MCF 10A (cell line): ENCODE measurements around the gene EFCAB14. TPM values are rescaled to one million over a fixed set of nuclear protein-coding genes. Genes with fewer than 3 reads are reported as not detected.

Source experiments
- Bru-seq: library from RNA; stranded (reverse); fragments of 400-500 nt; gene quantifications from one replicate; lab custom pipeline; 2021; lab: Mats Ljungman, UMichigan
- BruChase-seq, 2 experiments: library from RNA; stranded (reverse); fragments of 400-500 nt; gene quantifications; one replicate each; lab custom pipeline; 2021; lab: Mats Ljungman, UMichigan
- BruUV-seq: library from RNA; stranded (reverse); fragments of 400-500 nt; replicated peaks from 2 replicates; lab custom pipeline; 2021; lab: Mats Ljungman, UMichigan
- CTCF ChIA-PET: fragments of 300-600 bp; sonication (Branson Sonifier 250); formaldehyde crosslinking; extraction: SDS; loops from one replicate; lab custom pipeline; 2021; ENCODE audit warnings: antibody characterized with exemption, inconsistent platforms; lab: Yijun Ruan, JAX
- POLR2A ChIA-PET: fragments of 300-600, 350-650 bp; sonication (Branson Sonifier 250); formaldehyde crosslinking; extraction: SDS; loops from one replicate; lab custom pipeline; 2020; ENCODE audit warnings: antibody characterized with exemption, inconsistent platforms; lab: Yijun Ruan, JAX
- DNase-seq: peaks from one replicate; pipeline ENCODE4 v3.0.0-alpha.2; 2018; ENCODE audit not compliant: unreplicated experiment
- H3K27ac Mint-ChIP-seq: one replicate; pipeline ENCODE4 v1.8.0; 2022; ENCODE audit warnings: mild to moderate bottlenecking, low read depth, mixed read lengths; ENCODE audit not compliant: unreplicated experiment
- H3K27me3 Mint-ChIP-seq: one replicate; pipeline ENCODE4 v1.8.0; 2022; ENCODE audit warnings: mixed read lengths; ENCODE audit not compliant: insufficient read depth, unreplicated experiment
- H3K36me3 Mint-ChIP-seq: one replicate; pipeline ENCODE4 v1.8.0; 2022; ENCODE audit warnings: mild to moderate bottlenecking, moderate library complexity, mixed read lengths; ENCODE audit not compliant: insufficient read depth, unreplicated experiment
- H3K4me1 Mint-ChIP-seq: one replicate; pipeline ENCODE4 v1.8.0; 2022; ENCODE audit warnings: mixed read lengths; ENCODE audit not compliant: insufficient read depth, unreplicated experiment
- H3K4me3 Mint-ChIP-seq: one replicate; pipeline ENCODE4 v1.8.0; 2022; ENCODE audit warnings: mild to moderate bottlenecking, moderate library complexity, mixed read lengths; ENCODE audit not compliant: unreplicated experiment
- H3K9me3 Mint-ChIP-seq: one replicate; pipeline ENCODE4 v1.8.0; 2022; ENCODE audit warnings: mixed read lengths; ENCODE audit not compliant: unreplicated experiment
- intact Hi-C: fragments of 100-400 bp; cut with micrococcal nuclease; formaldehyde crosslinking; loops from 2 replicates; pipeline ENCODE4 v1.14.1; 2022
- long read RNA-seq: library from polyadenylated mRNA; stranded (forward); transcript quantifications from one replicate; pipeline ENCODE4 v2.0.0, GENCODE V29; 2022
- total RNA-seq: library from RNA; stranded (reverse); gene quantifications from 2 replicates; pipeline ENCODE4 v1.2.3, GENCODE V29; 2022
- TF ChIP-seq, protein P1 (sequence below): fragments of 200-600 bp; IDR thresholded peaks from one replicate; pipeline ENCODE4 v1.8.0; 2022; ENCODE audit warnings: antibody characterized with exemption, mild to moderate bottlenecking; ENCODE audit not compliant: unreplicated experiment

Gene EFCAB14, protein sequence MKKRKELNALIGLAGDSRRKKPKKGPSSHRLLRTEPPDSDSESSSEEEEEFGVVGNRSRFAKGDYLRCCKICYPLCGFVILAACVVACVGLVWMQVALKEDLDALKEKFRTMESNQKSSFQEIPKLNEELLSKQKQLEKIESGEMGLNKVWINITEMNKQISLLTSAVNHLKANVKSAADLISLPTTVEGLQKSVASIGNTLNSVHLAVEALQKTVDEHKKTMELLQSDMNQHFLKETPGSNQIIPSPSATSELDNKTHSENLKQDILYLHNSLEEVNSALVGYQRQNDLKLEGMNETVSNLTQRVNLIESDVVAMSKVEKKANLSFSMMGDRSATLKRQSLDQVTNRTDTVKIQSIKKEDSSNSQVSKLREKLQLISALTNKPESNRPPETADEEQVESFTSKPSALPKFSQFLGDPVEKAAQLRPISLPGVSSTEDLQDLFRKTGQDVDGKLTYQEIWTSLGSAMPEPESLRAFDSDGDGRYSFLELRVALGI
- total RNA-seq = 33.9 and 48.1 TPM in 2 replicates
- percentile 85 among the genes with signal in this experiment for Bru-seq, nascent RNA
- BruChase-seq, experiment 1, labeled RNA remaining after a 6-hour chase = percentile 93 among the genes with signal in this experiment
- BruChase-seq, experiment 2, labeled RNA remaining after a 2-hour chase = percentile 86 among the genes with signal in this experiment
- long read RNA-seq, full-length matches to known transcripts = 70 of 101 reads
- long read RNA-seq, partial matches to known transcripts = 18 of 101 reads
- long read RNA-seq, other reads (novel, unspliced or antisense) = 13 of 101 reads

DNA sequence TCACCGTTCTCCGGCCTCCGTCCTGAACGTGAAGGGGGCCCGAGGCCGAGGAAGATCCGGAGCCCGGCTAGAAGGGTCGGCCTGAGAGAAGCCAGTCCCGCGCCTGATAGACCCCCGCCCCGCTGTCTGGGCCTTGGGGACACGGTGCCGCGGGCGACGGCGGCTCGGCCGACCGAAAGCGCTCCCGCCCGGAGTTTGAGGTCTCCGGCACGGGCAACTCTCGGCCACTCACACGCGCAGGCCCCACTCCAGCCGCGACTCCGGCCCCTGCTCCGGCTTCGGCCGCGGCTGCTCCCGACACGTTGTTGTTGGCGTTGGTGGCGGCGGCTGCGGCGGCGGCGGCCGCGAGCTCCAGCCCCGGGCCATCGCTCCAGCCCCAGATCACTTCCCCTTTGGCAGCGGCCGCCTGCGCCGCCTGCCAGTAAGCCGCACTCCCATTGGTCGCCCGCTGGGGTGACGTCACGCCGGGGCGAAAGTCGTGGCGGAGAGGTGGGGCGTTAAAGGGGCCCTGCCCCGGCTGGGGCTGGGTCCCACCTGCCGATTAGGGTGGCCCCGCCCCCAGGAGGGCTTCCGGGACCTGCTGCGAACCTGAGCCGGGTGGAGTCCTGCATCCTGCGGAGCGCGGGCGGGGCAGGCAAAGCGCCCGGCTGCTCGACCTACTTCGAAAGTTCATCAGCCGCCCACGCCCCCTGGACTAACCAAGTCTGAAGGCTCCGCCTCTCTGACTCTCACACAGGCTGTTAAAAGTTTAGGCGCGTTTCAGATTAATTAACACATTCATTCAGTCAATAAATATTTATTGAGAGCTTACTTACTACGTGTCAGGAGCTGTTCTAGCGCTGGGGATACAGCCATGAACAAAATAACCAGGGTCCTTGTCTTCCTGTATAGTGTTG is at the start of gene EFCAB14:
EFCAB14 (minus strand) TSS at position 388 of the 896 bp plus-strand sequence. CDS start 1,027 bp downstream, outside the sequence.
- H3K4me1 Mint-ChIP-seq = peaks cover 25% of the 10 kb centered on the region
- intact Hi-C loops = loop anchor here (2.0 kb wide), 1 partner anchor 162 kb away; no protein-coding TSS in a partner anchor
- peaks cover 28% of the 10 kb centered on the region for H3K36me3 Mint-ChIP-seq
- TF ChIP-seq, protein P1, sequence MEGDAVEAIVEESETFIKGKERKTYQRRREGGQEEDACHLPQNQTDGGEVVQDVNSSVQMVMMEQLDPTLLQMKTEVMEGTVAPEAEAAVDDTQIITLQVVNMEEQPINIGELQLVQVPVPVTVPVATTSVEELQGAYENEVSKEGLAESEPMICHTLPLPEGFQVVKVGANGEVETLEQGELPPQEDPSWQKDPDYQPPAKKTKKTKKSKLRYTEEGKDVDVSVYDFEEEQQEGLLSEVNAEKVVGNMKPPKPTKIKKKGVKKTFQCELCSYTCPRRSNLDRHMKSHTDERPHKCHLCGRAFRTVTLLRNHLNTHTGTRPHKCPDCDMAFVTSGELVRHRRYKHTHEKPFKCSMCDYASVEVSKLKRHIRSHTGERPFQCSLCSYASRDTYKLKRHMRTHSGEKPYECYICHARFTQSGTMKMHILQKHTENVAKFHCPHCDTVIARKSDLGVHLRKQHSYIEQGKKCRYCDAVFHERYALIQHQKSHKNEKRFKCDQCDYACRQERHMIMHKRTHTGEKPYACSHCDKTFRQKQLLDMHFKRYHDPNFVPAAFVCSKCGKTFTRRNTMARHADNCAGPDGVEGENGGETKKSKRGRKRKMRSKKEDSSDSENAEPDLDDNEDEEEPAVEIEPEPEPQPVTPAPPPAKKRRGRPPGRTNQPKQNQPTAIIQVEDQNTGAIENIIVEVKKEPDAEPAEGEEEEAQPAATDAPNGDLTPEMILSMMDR = no peak
- CTCF ChIA-PET = interaction anchor here (0.6 to 1.4 kb wide), 3 partner anchors 29 to 456 kb away, joined by 4 to 6 read pairs (median 5); no protein-coding TSS in a partner anchor
- peak within 1 kb of the TSS; percentile 90 for H3K27ac Mint-ChIP-seq
- no peaks in the 10 kb centered on the region for H3K9me3 Mint-ChIP-seq
- H3K4me3 Mint-ChIP-seq = peak within 1 kb of the TSS; percentile 82
- POLR2A ChIA-PET = interaction anchor here (0.6 to 3.9 kb wide), 19 partner anchors 9 to 615 kb away, joined by 3 to 18 read pairs (median 4); partner anchors contain the start of genes ATPAF1, CMPK1, MKNK1 and MOB3C
- H3K27me3 Mint-ChIP-seq = no peaks in the 10 kb centered on the region
- peak; percentile 97 for DNase-seq
- BruUV-seq = TSS peak; percentile 38

DNA sequence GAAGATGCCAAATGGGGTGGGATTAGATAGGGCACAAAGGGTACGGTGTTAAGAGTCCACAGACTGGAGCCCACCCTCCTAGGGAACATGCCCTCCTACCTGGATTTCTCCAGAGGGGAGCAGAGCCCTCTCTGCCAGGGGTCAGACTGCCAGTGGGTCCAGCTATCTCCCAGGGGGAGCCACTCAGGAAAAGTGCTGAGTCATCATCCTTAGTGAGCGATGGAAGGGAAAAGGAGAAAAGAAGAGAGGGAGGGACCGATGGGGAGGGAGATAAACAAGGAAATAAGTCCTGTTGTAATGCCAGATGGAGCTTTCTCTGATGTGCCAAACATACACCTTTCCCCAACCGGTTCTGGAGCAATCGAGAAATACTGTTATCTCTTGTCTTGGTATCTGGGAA is 49.5 kb upstream of the EFCAB14 start:
- POLR2A ChIA-PET = interaction anchor here (2.8 kb wide), 1 partner anchor 11 kb away, joined by 12 read pairs; no protein-coding TSS in a partner anchor
- TF ChIP-seq, protein P1 = no peak
- H3K27ac Mint-ChIP-seq = no peak overlapping the region
- DNase-seq = no peak
- no TSS peak for BruUV-seq
- CTCF ChIA-PET = interaction anchor here (0.8 to 2.7 kb wide), 3 partner anchors 10 to 21 kb away, joined by 3 to 11 read pairs (median 4); no protein-coding TSS in a partner anchor
- H3K36me3 Mint-ChIP-seq = peaks cover 20% of the 10 kb centered on the region
- no peak overlapping the region for H3K4me3 Mint-ChIP-seq
- H3K27me3 Mint-ChIP-seq = no peaks in the 10 kb centered on the region
- H3K9me3 Mint-ChIP-seq = peaks cover 28% of the 10 kb centered on the region
- no peaks in the 10 kb centered on the region for H3K4me1 Mint-ChIP-seq
- intact Hi-C loops = no loop called here

DNA sequence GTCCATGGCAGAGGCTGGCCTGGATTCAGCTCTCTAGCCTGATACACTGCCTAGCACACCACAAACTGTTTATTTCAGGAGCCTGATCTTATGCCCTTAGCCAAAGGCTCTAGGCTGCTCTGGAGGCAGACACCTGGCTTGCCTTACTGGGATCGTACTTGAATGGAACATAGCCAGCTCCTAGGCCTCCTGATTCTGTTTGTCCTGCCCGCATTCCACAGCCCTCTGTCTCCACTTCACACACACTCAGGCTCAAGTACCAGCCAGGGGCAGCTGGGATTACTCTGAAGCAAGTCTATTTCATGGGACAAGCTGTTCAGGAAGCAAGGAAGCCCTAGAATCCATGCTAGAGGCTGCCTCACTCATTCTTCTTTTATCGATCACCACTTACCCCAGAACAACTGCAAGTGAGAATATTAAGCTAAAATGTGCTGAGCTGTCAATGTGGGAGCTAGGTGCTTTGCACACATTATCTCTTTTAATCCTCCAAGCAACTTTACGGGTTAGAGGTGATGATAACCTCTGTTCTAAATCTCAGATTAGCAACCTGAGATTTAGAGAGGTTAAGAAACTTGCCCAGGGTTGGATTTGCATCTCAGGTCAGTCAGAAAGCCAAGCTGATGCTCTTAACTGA is 48.9 kb upstream of the EFCAB14 start:
- no peak for DNase-seq
- Mint-ChIP-seq H3K27ac (peak overlapping the region; percentile 36), H3K4me3 (no peak overlapping the region), H3K27me3 (no peaks in the 10 kb centered on the region), H3K9me3 (peaks cover 28% of the 10 kb centered on the region), H3K4me1 (no peaks in the 10 kb centered on the region), H3K36me3 (peaks cover 24% of the 10 kb centered on the region)
- ChIA-PET CTCF (interaction anchor here (1.7 to 2.7 kb wide), 2 partner anchors 10 to 20 kb away, joined by 4 to 11 read pairs; no protein-coding TSS in a partner anchor), POLR2A (interaction anchor here (0.6 to 2.8 kb wide), 3 partner anchors 10 to 313 kb away, joined by 3 to 12 read pairs (median 5); no protein-coding TSS in a partner anchor)
- BruUV-seq = no TSS peak
- TF ChIP-seq, protein P1 = no peak
- intact Hi-C loops = no loop called here
